Neuron (in vitro differentiated cells): ENCODE results near the gene THADA.

Experiments used
- H2AFZ ChIP-seq: one replicate; pipeline ENCODE4 v1.6.1; 2013; ENCODE audit warnings: low read depth, mild to moderate bottlenecking, inconsistent platforms, low read length, moderate library complexity
- H3K27me3 ChIP-seq: one replicate; pipeline ENCODE4 v1.6.1; 2013; ENCODE audit warnings: low read length; ENCODE audit not compliant: insufficient read depth
- H3K36me3 ChIP-seq: one replicate; pipeline ENCODE4 v1.6.1; 2013; ENCODE audit warnings: low read length; ENCODE audit not compliant: insufficient read depth
- H3K4me1 ChIP-seq: one replicate; pipeline ENCODE4 v1.6.1; 2013; ENCODE audit warnings: low read length; ENCODE audit not compliant: insufficient read depth
- H3K4me3 ChIP-seq: 2 replicates; pipeline ENCODE4 v1.5.1; 2013; ENCODE audit warnings: mild to moderate bottlenecking, low read length, moderate library complexity
- H3K9me3 ChIP-seq: one replicate; pipeline ENCODE4 v1.6.1; 2013; ENCODE audit warnings: low read length

THADA gene

DNA sequence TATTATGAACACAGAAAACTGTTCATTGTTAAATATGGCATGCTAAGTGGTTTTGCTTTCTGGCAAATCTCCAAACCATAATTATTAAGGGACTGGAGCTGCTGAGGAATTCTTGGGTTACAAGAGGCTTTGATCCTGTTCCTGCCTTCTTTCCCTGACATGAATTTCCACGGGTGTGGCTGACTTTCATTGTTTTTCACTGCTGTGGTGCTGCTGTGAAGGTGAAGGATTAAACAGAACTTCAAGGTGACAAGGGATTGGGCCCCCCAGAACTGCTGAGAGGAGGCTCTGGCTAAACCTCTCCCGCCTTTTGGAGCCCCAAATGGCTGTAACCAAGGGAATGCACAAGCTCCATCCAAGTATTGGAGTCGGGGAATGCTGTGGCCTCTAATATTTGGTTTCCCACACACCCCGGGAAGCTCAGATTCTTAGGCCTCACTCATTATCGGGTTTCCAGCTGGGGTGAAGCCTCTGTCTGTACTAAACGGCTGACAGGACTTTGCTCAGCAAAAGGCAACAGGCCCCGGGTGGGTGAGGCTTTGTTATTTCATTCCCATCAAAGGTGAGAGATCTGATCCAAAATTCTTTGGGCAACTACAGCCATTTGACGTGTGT lies 340.4 kb downstream of the THADA start:
- H3K4me1 ChIP-seq: peaks cover 5% of the 10 kb centered on the region
- H3K27me3 ChIP-seq: no peaks in the 10 kb centered on the region
- no peak overlapping the region for H3K4me3 ChIP-seq
- no peaks in the 10 kb centered on the region for H3K36me3 ChIP-seq
- no peaks in the 10 kb centered on the region for H3K9me3 ChIP-seq
- no peak overlapping the region for H2AFZ ChIP-seq

- Histone ChIP-seq H2AFZ (no peak overlapping the region), H3K36me3 (no peaks in the 10 kb centered on the region), H3K9me3 (no peaks in the 10 kb centered on the region), H3K4me3 (no peak overlapping the region), H3K4me1 (peaks cover 5% of the 10 kb centered on the region), H3K27me3 (no peaks in the 10 kb centered on the region)
These were observed 341.5 kb downstream of the THADA start for GRCh38 chr2:43254331-43254730.

DNA sequence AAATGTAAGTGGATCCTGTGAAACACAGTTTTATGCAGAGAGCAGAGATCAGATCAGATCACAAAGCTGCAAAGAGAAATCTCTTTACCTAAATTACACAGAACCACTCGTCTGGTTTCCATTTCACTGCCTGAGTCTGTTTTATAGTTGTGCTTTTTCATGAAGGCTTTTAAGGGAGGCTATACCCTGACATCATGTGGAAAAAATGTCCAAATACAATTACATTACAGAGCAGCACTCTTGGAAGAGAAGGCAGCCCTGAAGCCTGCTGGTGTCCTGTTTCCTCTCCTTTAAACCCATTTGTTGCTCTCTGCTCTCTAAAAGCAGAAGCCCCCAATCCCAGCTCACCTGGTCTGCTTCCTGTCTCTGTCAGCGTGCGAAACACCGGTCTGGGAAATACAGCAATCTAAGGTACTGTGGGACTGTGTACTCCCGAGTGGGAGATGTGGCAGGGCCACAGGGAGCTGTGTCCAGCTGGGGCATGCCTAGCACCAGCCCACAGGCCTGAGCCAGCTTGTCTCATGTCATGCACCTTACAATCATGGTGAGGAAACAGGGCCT lies 344.6 kb downstream of the THADA start:
- Histone ChIP-seq H3K36me3 (no peaks in the 10 kb centered on the region), H3K4me3 (no peak overlapping the region), H3K4me1 (peaks cover 5% of the 10 kb centered on the region), H3K27me3 (no peaks in the 10 kb centered on the region), H3K9me3 (no peaks in the 10 kb centered on the region), H2AFZ (no peak overlapping the region)

DNA sequence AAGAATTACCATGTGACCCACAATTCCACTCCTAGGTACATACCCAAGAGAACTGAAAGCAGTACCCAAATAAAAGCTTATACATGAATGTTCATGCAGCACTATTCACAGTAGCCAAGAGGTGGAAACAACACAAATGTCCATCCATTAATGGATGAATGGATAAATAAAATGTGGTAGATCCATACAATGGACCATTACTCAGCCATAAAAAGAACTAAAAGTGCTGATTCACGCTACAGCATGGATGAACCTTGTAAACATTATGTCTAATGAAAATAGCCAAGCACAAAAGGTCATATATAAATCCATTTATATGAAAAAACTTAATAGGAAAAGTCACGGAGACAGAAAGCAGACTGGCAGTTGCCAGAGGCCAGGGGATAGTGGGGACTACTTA lies 345.8 kb downstream of the THADA start:
- no peak overlapping the region for H3K4me3 ChIP-seq
- no peaks in the 10 kb centered on the region for H3K9me3 ChIP-seq
- H3K4me1 ChIP-seq: peaks cover 5% of the 10 kb centered on the region
- H2AFZ ChIP-seq: no peak overlapping the region
- no peaks in the 10 kb centered on the region for H3K27me3 ChIP-seq
- H3K36me3 ChIP-seq: no peaks in the 10 kb centered on the region

DNA sequence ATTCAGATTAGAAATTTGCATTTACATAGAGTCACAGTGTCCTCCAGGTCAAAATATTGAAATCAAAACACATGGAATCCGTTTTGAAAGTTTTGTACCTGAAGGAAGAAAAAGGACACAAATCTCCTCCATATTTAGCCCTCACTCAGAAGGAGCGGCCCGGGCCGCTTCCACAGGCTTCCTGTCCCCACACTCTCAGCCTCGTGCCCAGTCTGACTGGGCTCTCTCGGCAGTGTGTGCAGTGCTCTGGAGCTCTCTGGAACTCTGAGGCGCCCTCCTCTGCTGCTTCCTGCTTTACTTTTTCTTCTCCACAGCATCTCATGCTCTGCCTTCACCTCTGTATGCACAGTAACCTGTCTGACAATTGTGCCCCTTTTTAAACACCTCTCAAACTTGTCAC lies 347.2 kb downstream of the THADA start:
- H3K9me3 ChIP-seq: no peaks in the 10 kb centered on the region
- no peak overlapping the region for H2AFZ ChIP-seq
- H3K4me3 ChIP-seq: no peak overlapping the region
- peaks cover 5% of the 10 kb centered on the region for H3K4me1 ChIP-seq
- H3K27me3 ChIP-seq: no peaks in the 10 kb centered on the region
- no peaks in the 10 kb centered on the region for H3K36me3 ChIP-seq

DNA sequence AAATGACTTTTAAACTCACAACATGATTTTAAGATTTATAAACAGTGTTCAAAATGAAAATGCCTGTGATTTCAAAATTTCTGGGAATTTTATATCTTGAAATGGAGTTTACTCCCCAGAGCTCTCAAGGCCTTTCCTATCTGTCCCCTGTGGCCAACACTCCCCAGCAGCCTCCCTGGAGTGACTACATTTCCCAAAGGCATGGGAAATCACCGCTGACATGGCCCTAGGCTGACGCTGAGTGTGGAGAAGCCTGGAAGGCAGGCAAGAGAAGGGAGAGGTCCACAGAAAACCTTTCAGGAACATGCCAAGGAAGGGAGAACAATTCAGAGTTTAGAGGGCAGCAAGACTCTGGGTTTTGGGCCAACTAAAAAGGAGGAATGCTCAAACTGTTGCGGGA lies 349.2 kb downstream of the THADA start:
- Histone ChIP-seq H3K9me3 (peaks cover under 1% of the 10 kb centered on the region), H2AFZ (no peak overlapping the region), H3K27me3 (no peaks in the 10 kb centered on the region), H3K4me3 (no peak overlapping the region), H3K4me1 (peaks cover 5% of the 10 kb centered on the region), H3K36me3 (no peaks in the 10 kb centered on the region)

DNA sequence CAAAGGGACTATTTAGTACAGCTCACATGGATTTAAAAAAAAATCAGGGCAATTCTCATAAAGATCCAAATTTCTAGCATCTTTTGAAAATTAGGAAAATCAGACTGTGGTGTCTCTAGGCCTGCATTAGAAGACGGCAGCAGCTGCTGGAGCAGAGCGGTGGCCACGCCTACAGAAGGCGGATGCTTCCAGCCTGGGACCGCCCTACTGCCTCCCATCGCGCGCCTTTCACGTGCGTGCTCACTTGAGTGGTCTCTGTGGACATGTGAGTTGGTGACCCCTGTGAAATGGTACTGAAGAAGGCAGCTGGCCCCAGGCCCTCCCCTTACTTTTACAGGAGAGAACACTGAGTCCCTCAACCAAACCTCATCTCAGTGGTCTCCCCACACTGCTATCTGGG lies 354.3 kb downstream of the THADA start:
- Histone ChIP-seq H3K36me3 (no peaks in the 10 kb centered on the region), H2AFZ (no peak overlapping the region)

DNA sequence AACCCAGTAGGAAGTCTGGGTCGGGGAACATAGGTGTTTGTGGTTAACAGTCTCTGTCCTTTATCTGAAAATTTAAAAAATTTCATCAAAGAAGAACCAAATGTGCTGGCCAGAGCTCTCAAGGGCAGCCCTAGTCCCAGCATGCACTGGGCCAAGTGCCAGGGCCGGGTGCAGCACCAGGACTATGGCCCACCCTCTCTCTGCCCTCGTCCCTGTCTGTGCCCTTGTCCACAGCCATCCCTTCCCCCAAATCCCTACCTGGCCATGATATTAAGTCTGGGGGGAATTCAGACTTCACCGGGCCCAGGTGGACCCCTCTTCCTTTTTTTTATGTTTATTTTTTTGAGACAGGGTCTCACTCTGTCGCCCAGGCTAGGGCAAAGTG lies 355.1 kb downstream of the THADA start:
- Histone ChIP-seq H3K27me3 (no peaks in the 10 kb centered on the region), H3K4me3 (no peak overlapping the region), H2AFZ (no peak overlapping the region), H3K36me3 (no peaks in the 10 kb centered on the region), H3K9me3 (peaks cover 1% of the 10 kb centered on the region), H3K4me1 (no peaks in the 10 kb centered on the region)

More for the DNA sequence above, 354.3 kb downstream of the THADA start:
- Histone ChIP-seq H3K27me3 (no peaks in the 10 kb centered on the region), H3K9me3 (peaks cover 1% of the 10 kb centered on the region), H3K4me1 (no peaks in the 10 kb centered on the region), H3K4me3 (no peak overlapping the region)

DNA sequence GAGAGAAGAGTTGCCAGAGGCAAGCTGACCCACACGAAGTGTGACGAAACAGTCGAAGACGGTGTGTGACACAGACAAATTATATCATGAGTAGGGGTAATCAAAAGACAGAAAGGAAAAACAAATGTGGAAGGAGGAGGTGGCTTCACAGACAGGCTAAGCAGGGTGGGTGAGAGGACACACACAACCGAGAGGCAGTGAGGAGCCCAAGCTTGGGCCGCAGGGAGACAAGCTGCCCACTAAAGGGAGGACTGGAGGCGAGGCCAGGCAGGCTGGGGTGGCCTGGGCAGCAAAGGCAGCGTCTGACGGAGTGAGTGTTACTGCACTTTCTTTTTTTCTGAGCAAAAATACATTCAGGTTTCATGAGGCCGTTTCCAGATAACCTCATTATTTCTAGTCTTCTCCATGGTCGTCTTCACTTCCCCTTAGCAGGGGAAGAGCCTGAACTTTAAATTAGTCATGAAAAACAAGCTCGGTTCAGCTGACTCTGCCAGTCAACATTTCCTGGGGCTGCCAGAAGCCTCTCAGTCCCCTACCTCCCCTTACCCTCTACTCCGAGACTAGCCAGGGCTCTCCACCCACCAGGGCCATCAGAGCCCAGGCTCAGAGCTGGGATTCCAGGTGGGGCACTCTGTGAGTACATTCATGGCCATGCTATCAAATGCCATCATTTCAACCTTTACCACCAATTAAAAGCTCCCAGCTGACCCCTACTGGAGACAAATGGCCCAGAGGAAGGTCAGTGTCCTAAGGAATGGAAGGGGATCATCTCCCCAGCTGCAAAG lies 355.7 kb downstream of the THADA start:
- Histone ChIP-seq H3K4me3 (no peak overlapping the region), H3K36me3 (no peaks in the 10 kb centered on the region), H3K27me3 (no peaks in the 10 kb centered on the region), H3K9me3 (peaks cover 1% of the 10 kb centered on the region), H2AFZ (no peak overlapping the region), H3K4me1 (no peaks in the 10 kb centered on the region)

- Histone ChIP-seq H3K4me3 (no peak overlapping the region), H3K4me1 (no peaks in the 10 kb centered on the region), H3K36me3 (no peaks in the 10 kb centered on the region), H3K27me3 (no peaks in the 10 kb centered on the region), H2AFZ (no peak overlapping the region), H3K9me3 (peaks cover 1% of the 10 kb centered on the region)
These were observed 357.0 kb downstream of the THADA start for GRCh38 chr2:43238813-43239212.

DNA sequence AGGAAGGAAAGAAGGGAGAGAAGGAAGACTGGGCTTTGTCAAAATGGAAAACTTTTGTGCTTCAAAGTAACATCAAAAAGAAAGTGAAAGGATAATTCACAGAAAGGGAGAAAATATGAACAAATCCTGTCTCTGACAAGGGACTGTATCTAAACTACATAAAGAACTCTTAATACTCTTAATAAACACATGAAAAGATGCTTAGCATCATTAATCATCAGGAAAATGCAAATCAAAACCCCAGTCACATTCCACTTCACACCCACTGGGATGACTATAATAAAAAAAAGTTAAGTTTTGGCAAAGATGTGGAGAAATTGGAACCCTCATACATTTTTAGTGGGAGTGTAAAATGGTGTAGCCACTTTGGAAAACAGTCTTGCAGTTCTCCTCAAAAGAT lies 357.7 kb downstream of the THADA start:
- Histone ChIP-seq H3K36me3 (no peaks in the 10 kb centered on the region), H3K9me3 (peaks cover 1% of the 10 kb centered on the region), H3K4me1 (no peaks in the 10 kb centered on the region), H2AFZ (no peak overlapping the region), H3K27me3 (no peaks in the 10 kb centered on the region), H3K4me3 (no peak overlapping the region)

GRCh38 chr2:43233218-43234212 lies 362.3 kb downstream of the THADA start:
- Histone ChIP-seq H2AFZ (no peak overlapping the region), H3K9me3 (no peaks in the 10 kb centered on the region), H3K27me3 (no peaks in the 10 kb centered on the region), H3K36me3 (peaks cover 10% of the 10 kb centered on the region), H3K4me3 (no peak overlapping the region), H3K4me1 (peaks cover 3% of the 10 kb centered on the region)
